ENCODE measurements around the gene TOR4A. TPM values are rescaled to one million over a fixed set of nuclear protein-coding genes. Genes with fewer than 3 reads are reported as not detected.

Gene TOR4A
- total and polyA plus RNA-seq, 4 donors = 1.3 to 3.5 (median 2.3) TPM

- peak in 2 of 6 donors; percentile 66 to 79 for DNase-seq (ENCODE audit: low read depth in 4 of 6, low spot score in 6 of 6)
- Histone ChIP-seq H3K4me3 (ENCODE audit: low read depth, low read length) (peak overlapping the region; percentile 45), H3K4me1 (ENCODE audit: control insufficient read depth, insufficient read depth, low read length) (peaks cover 78% of the 10 kb centered on the region), H3K27me3 (ENCODE audit: control insufficient read depth, insufficient read depth, low read length) (no peaks in the 10 kb centered on the region), H3K27ac (ENCODE audit: low read depth, low read length) (peak overlapping the region; percentile 47), H3K36me3 (ENCODE audit: control insufficient read depth, insufficient read depth, low read length) (peaks cover 23% of the 10 kb centered on the region), H3K9me3 (ENCODE audit: control insufficient read depth, insufficient read depth, low read length) (no peaks in the 10 kb centered on the region)
- 0% methylated on average over 13 of the region's 25 CpGs for WGBS (ENCODE audit: insufficient coverage)
Observed at GRCh38 chr9:137300567-137301080, 23.1 kb downstream of the TOR4A start.

- WGBS (ENCODE audit: insufficient coverage) = under 1% methylated on average over 115 of the region's 115 CpGs
- Histone ChIP-seq H3K4me1 (ENCODE audit: control insufficient read depth, insufficient read depth, low read length) (peaks cover 81% of the 10 kb centered on the region), H3K9me3 (ENCODE audit: control insufficient read depth, insufficient read depth, low read length) (no peaks in the 10 kb centered on the region), H3K4me3 (ENCODE audit: low read depth, low read length) (peak overlapping the region; percentile 45), H3K27ac (ENCODE audit: low read depth, low read length) (peak overlapping the region; percentile 47), H3K27me3 (ENCODE audit: control insufficient read depth, insufficient read depth, low read length) (no peaks in the 10 kb centered on the region), H3K36me3 (ENCODE audit: control insufficient read depth, insufficient read depth, low read length) (peaks cover 23% of the 10 kb centered on the region)
- peak in 2 of 6 donors; percentile 73 to 74 for DNase-seq (ENCODE audit: low read depth in 4 of 6, low spot score in 6 of 6)
Observed at GRCh38 chr9:137301081-137301947, 23.8 kb downstream of the TOR4A start.

GRCh38 chr9:137302118-137302448 is 24.6 kb downstream of the TOR4A start, which contains the start of gene NRARP:
Gene NRARP, minus strand, starts transcription at chr9:137302271. Its CDS starts 343 bp downstream, at chr9:137301928.
- Histone ChIP-seq H3K36me3 (ENCODE audit: control insufficient read depth, insufficient read depth, low read length) (peaks cover 20% of the 10 kb centered on the region), H3K9me3 (ENCODE audit: control insufficient read depth, insufficient read depth, low read length) (no peaks in the 10 kb centered on the region), H3K27me3 (ENCODE audit: control insufficient read depth, insufficient read depth, low read length) (no peaks in the 10 kb centered on the region), H3K4me3 (ENCODE audit: low read depth, low read length) (peak within 1 kb of the TSS; percentile 45), H3K27ac (ENCODE audit: low read depth, low read length) (peak within 1 kb of the TSS; percentile 47), H3K4me1 (ENCODE audit: control insufficient read depth, insufficient read depth, low read length) (peaks cover 81% of the 10 kb centered on the region)
- peak in 4 of 6 donors; percentile 84 to 97 (median 92) for DNase-seq (ENCODE audit: low read depth in 4 of 6, low spot score in 6 of 6)
- 0% methylated on average over 60 of the region's 60 CpGs for WGBS (ENCODE audit: insufficient coverage)

GRCh38 chr9:137302449-137303150 is 25.1 kb downstream of the TOR4A start:
- H3K4me1 ChIP-seq (ENCODE audit: control insufficient read depth, insufficient read depth, low read length) = peaks cover 83% of the 10 kb centered on the region
- H3K27me3 ChIP-seq (ENCODE audit: control insufficient read depth, insufficient read depth, low read length) = no peaks in the 10 kb centered on the region
- WGBS (ENCODE audit: insufficient coverage) = 5% methylated on average over 78 of the region's 78 CpGs
- H3K27ac ChIP-seq (ENCODE audit: low read depth, low read length) = peak overlapping the region; percentile 3
- DNase-seq (ENCODE audit: low read depth in 4 of 6, low spot score in 6 of 6) = no peak
- H3K4me3 ChIP-seq (ENCODE audit: low read depth, low read length) = peak overlapping the region; percentile 36
- H3K36me3 ChIP-seq (ENCODE audit: control insufficient read depth, insufficient read depth, low read length) = peaks cover 16% of the 10 kb centered on the region
- no peaks in the 10 kb centered on the region for H3K9me3 ChIP-seq (ENCODE audit: control insufficient read depth, insufficient read depth, low read length)

- peak overlapping the region; percentile 33 for H3K27ac ChIP-seq (ENCODE audit: low read depth, low read length)
- H3K4me3 ChIP-seq (ENCODE audit: low read depth, low read length) = no peak overlapping the region
- H3K4me1 ChIP-seq (ENCODE audit: control insufficient read depth, insufficient read depth, low read length) = peaks cover 82% of the 10 kb centered on the region
- peaks cover 11% of the 10 kb centered on the region for H3K36me3 ChIP-seq (ENCODE audit: control insufficient read depth, insufficient read depth, low read length)
- H3K9me3 ChIP-seq (ENCODE audit: control insufficient read depth, insufficient read depth, low read length) = no peaks in the 10 kb centered on the region
- no peaks in the 10 kb centered on the region for H3K27me3 ChIP-seq (ENCODE audit: control insufficient read depth, insufficient read depth, low read length)
- WGBS (ENCODE audit: insufficient coverage) = 53% methylated on average over 23 of the region's 23 CpGs
- DNase-seq (ENCODE audit: low read depth in 4 of 6, low spot score in 6 of 6) = peak in 1 of 6 donors; percentile 53
Observed at GRCh38 chr9:137303151-137303892, 25.8 kb downstream of the TOR4A start.

GRCh38 chr9:137303893-137304382 is 26.4 kb downstream of the TOR4A start:
- peaks cover 77% of the 10 kb centered on the region for H3K4me1 ChIP-seq (ENCODE audit: control insufficient read depth, insufficient read depth, low read length)

GRCh38 chr9:137304383-137305059 is 27.0 kb downstream of the TOR4A start:
- no peaks in the 10 kb centered on the region for H3K36me3 ChIP-seq (ENCODE audit: control insufficient read depth, insufficient read depth, low read length)
- DNase-seq (ENCODE audit: low read depth in 4 of 6, low spot score in 6 of 6) = peak in 1 of 6 donors; percentile 37

More at GRCh38 chr9:137303893-137304382, 26.4 kb downstream of the TOR4A start:
- WGBS (ENCODE audit: insufficient coverage) = 29% methylated on average over 22 of the region's 22 CpGs
- H3K4me3 ChIP-seq (ENCODE audit: low read depth, low read length) = no peak overlapping the region
- no peaks in the 10 kb centered on the region for H3K9me3 ChIP-seq (ENCODE audit: control insufficient read depth, insufficient read depth, low read length)
- no peaks in the 10 kb centered on the region for H3K27me3 ChIP-seq (ENCODE audit: control insufficient read depth, insufficient read depth, low read length)
- H3K27ac ChIP-seq (ENCODE audit: low read depth, low read length) = peak overlapping the region; percentile 57
- DNase-seq (ENCODE audit: low read depth in 4 of 6, low spot score in 6 of 6) = peak in 1 of 6 donors; percentile 42
- peaks cover 5% of the 10 kb centered on the region for H3K36me3 ChIP-seq (ENCODE audit: control insufficient read depth, insufficient read depth, low read length)

GRCh38 chr9:137305060-137305797 is 27.7 kb downstream of the TOR4A start:
- Histone ChIP-seq H3K36me3 (ENCODE audit: control insufficient read depth, insufficient read depth, low read length) (no peaks in the 10 kb centered on the region), H3K9me3 (ENCODE audit: control insufficient read depth, insufficient read depth, low read length) (no peaks in the 10 kb centered on the region), H3K27ac (ENCODE audit: low read depth, low read length) (peak overlapping the region; percentile 88), H3K27me3 (ENCODE audit: control insufficient read depth, insufficient read depth, low read length) (no peaks in the 10 kb centered on the region), H3K4me1 (ENCODE audit: control insufficient read depth, insufficient read depth, low read length) (peaks cover 65% of the 10 kb centered on the region), H3K4me3 (ENCODE audit: low read depth, low read length) (peak overlapping the region; percentile 18)
- 13% methylated on average over 34 of the region's 36 CpGs for WGBS (ENCODE audit: insufficient coverage)
- DNase-seq (ENCODE audit: low read depth in 4 of 6, low spot score in 6 of 6) = peak in 2 of 6 donors; percentile 67 to 82

More at GRCh38 chr9:137304383-137305059, 27.0 kb downstream of the TOR4A start:
- Histone ChIP-seq H3K27ac (ENCODE audit: low read depth, low read length) (peak overlapping the region; percentile 88), H3K4me3 (ENCODE audit: low read depth, low read length) (no peak overlapping the region), H3K4me1 (ENCODE audit: control insufficient read depth, insufficient read depth, low read length) (peaks cover 71% of the 10 kb centered on the region), H3K27me3 (ENCODE audit: control insufficient read depth, insufficient read depth, low read length) (no peaks in the 10 kb centered on the region), H3K9me3 (ENCODE audit: control insufficient read depth, insufficient read depth, low read length) (no peaks in the 10 kb centered on the region)
- 29% methylated on average over 13 of the region's 16 CpGs for WGBS (ENCODE audit: insufficient coverage)
